NCI-H2107 (cell line): ENCODE results near the gene DSCAM.

Experiments
- DNase-seq: peaks from one replicate; lab custom pipeline; 2025; lab: John Stamatoyannopoulos, UW

DSCAM gene

GRCh38 chr21:40662889-40663288 lies 184.1 kb downstream of the DSCAM start:
- DNase-seq: no peak

GRCh38 chr21:40660461-40660860 lies 186.5 kb downstream of the DSCAM start:
- DNase-seq: no peak

GRCh38 chr21:40658311-40658710 lies 188.6 kb downstream of the DSCAM start:
- DNase-seq: no peak

- no peak for DNase-seq
Observed at GRCh38 chr21:40652436-40652835, 194.5 kb downstream of the DSCAM start.

GRCh38 chr21:40647706-40648105 lies 199.3 kb downstream of the DSCAM start:
- no peak for DNase-seq

GRCh38 chr21:40646651-40647050 lies 200.3 kb downstream of the DSCAM start:
- DNase-seq: no peak

- no peak for DNase-seq
Observed at GRCh38 chr21:40641042-40641441, 205.9 kb downstream of the DSCAM start.

GRCh38 chr21:40640266-40640789 lies 206.6 kb downstream of the DSCAM start:
- DNase-seq: no peak

- no peak for DNase-seq
Observed at GRCh38 chr21:40639616-40640194, 207.3 kb downstream of the DSCAM start.

GRCh38 chr21:40638466-40639251 lies 208.3 kb downstream of the DSCAM start:
- no peak for DNase-seq

- DNase-seq: no peak
Observed at GRCh38 chr21:40636026-40636425, 210.9 kb downstream of the DSCAM start.

GRCh38 chr21:40635391-40635790 lies 211.6 kb downstream of the DSCAM start:
- DNase-seq: no peak

- no peak for DNase-seq
Observed at GRCh38 chr21:40634141-40634540, 212.8 kb downstream of the DSCAM start.

- DNase-seq: no peak
Observed at GRCh38 chr21:40633048-40633447, 213.9 kb downstream of the DSCAM start.

GRCh38 chr21:40631211-40631610 lies 215.7 kb downstream of the DSCAM start:
- no peak for DNase-seq

- DNase-seq: no peak
Observed at GRCh38 chr21:40625991-40626390, 221.0 kb downstream of the DSCAM start.

GRCh38 chr21:40623528-40623927 lies 223.4 kb downstream of the DSCAM start:
- no peak for DNase-seq

- DNase-seq: no peak
Observed at GRCh38 chr21:40622531-40622930, 224.4 kb downstream of the DSCAM start.

GRCh38 chr21:40620386-40621145 lies 226.4 kb downstream of the DSCAM start:
- no peak for DNase-seq

- no peak for DNase-seq
Observed at GRCh38 chr21:40618191-40618973, 228.6 kb downstream of the DSCAM start.

- DNase-seq: no peak
Observed at GRCh38 chr21:40616377-40616704, 230.6 kb downstream of the DSCAM start.
